GM23338 (cell line): ENCODE data around the gene CDKAL1. TPM values are rescaled to one million over a fixed set of nuclear protein-coding genes. Genes with fewer than 3 reads are reported as not detected.

Experiments used
- ATAC-seq: fragments of 200-7000 bp; cut with Tn5 transposase; 3 replicates; pipeline ENCODE4 v1.9.1; 2020
- DNase-seq: peaks from one replicate; pipeline ENCODE4 v3.0.0-alpha.2; 2015; ENCODE audit warnings: low spot score
- H2AFZ ChIP-seq: fragments of 200-600 bp; sonication (generic); 2 replicates; pipeline ENCODE4 v1.8.0; 2016; ENCODE audit warnings: antibody characterized with exemption, mild to moderate bottlenecking, moderate library complexity
- H3F3A ChIP-seq: fragments of 200-600 bp; sonication (generic); replicated peaks from 2 replicates; pipeline ENCODE4 v1.8.0; 2017; ENCODE audit warnings: antibody characterized with exemption, mixed run types, low read depth
- H3K27ac ChIP-seq: fragments of 200-600 bp; sonication (generic); 2 replicates; pipeline ENCODE4 v1.6.1; 2016; ENCODE audit warnings: low read depth
- H3K27me3 ChIP-seq: fragments of 200-600 bp; sonication (generic); 2 replicates; pipeline ENCODE4 v1.8.0; 2016; ENCODE audit warnings: mild to moderate bottlenecking, mixed run types, moderate library complexity; ENCODE audit not compliant: insufficient read depth
- H3K36me3 ChIP-seq: fragments of 200-600 bp; sonication (generic); 2 replicates; pipeline ENCODE4 v1.8.0; 2016; ENCODE audit warnings: mild to moderate bottlenecking; ENCODE audit not compliant: insufficient read depth
- H3K4me1 ChIP-seq: fragments of 200-600 bp; sonication (generic); 2 replicates; pipeline ENCODE4 v1.8.0; 2016; ENCODE audit warnings: mild to moderate bottlenecking, moderate library complexity; ENCODE audit not compliant: insufficient read depth
- H3K4me2 ChIP-seq: fragments of 200-600 bp; sonication (generic); 2 replicates; pipeline ENCODE4 v1.7.1; 2017; ENCODE audit warnings: mixed run types
- H3K4me3 ChIP-seq: fragments of 200-600 bp; sonication (generic); 2 replicates; pipeline ENCODE4 v1.6.1; 2016; ENCODE audit warnings: mixed run types
- H3K79me2 ChIP-seq: fragments of 200-600 bp; sonication (generic); replicated peaks from 2 replicates; pipeline ENCODE4 v1.8.0; 2017; ENCODE audit warnings: mild to moderate bottlenecking; ENCODE audit not compliant: insufficient read depth
- H3K9me2 ChIP-seq: fragments of 200-600 bp; sonication (generic); 2 replicates; pipeline ENCODE4 v1.8.0; 2017; ENCODE audit not compliant: insufficient read depth
- H4K20me1 ChIP-seq: fragments of 200-600 bp; sonication (generic); replicated peaks from 2 replicates; pipeline ENCODE4 v1.8.0; 2017; ENCODE audit warnings: mild to moderate bottlenecking; ENCODE audit not compliant: insufficient read depth
- H3K27ac Mint-ChIP-seq: 2 replicates; pipeline ENCODE4 v1.8.0; 2020; ENCODE audit warnings: inconsistent platforms, mild to moderate bottlenecking, moderate library complexity, mixed read lengths
- H3K27me3 Mint-ChIP-seq: 3 replicates; pipeline ENCODE4 v1.8.0; 2022; ENCODE audit warnings: low read depth, mild to moderate bottlenecking, moderate library complexity, mixed read lengths, inconsistent platforms; ENCODE audit not compliant: insufficient read depth, poor library complexity
- H3K36me3 Mint-ChIP-seq: 3 replicates; pipeline ENCODE4 v1.8.0; 2021; ENCODE audit warnings: low read depth, mild to moderate bottlenecking, inconsistent platforms, moderate library complexity, mixed read lengths
- H3K4me1 Mint-ChIP-seq: 3 replicates; pipeline ENCODE4 v1.8.0; 2020; ENCODE audit warnings: mild to moderate bottlenecking, inconsistent platforms, mixed read lengths
- H3K4me3 Mint-ChIP-seq: 3 replicates; pipeline ENCODE4 v1.8.0; 2021; ENCODE audit warnings: moderate library complexity, mild to moderate bottlenecking, inconsistent platforms, mixed read lengths
- H3K9me3 Mint-ChIP-seq: 3 replicates; pipeline ENCODE4 v1.8.0; 2020; ENCODE audit warnings: moderate library complexity, mild to moderate bottlenecking, inconsistent platforms, mixed read lengths
- CREB1 ChIP-seq: fragments of 250-450 bp; sonication (Bioruptor Pico); IDR thresholded peaks from 2 replicates; pipeline ENCODE4 v1.5.0; 2020; ENCODE audit warnings: low read depth, mild to moderate bottlenecking, moderate library complexity
- EZH2 ChIP-seq: fragments of 200-600 bp; sonication (generic); IDR thresholded peaks from one replicate; pipeline ENCODE4 v1.8.0; 2017; ENCODE audit warnings: antibody characterized with exemption, mild to moderate bottlenecking, low read depth; ENCODE audit not compliant: unreplicated experiment
- EZH2phosphoT487 ChIP-seq: fragments of 200-600 bp; sonication (generic); IDR thresholded peaks from one replicate; pipeline ENCODE4 v1.8.1; 2018; ENCODE audit warnings: antibody characterized with exemption; ENCODE audit not compliant: unreplicated experiment
- JUNB ChIP-seq: IDR thresholded peaks from one replicate; pipeline ENCODE4 v1.6.1; 2016; ENCODE audit warnings: antibody characterized with exemption; ENCODE audit not compliant: unreplicated experiment
- NANOG ChIP-seq: IDR thresholded peaks from 2 replicates; pipeline ENCODE4 v1.6.1; 2016; ENCODE audit warnings: antibody characterized with exemption, borderline replicate concordance
- POLR2AphosphoS5 ChIP-seq: IDR thresholded peaks from 2 replicates; pipeline ENCODE4 v1.6.1; 2016; ENCODE audit warnings: antibody characterized with exemption, low read depth
- ZNF114 ChIP-seq: fragments of 250-450 bp; sonication (Bioruptor Pico); IDR thresholded peaks from 2 replicates; pipeline ENCODE4 v1.5.0; 2020; ENCODE audit warnings: mild to moderate bottlenecking, moderate library complexity
- ZNF331 ChIP-seq: fragments of 250-450 bp; sonication (Bioruptor Pico); IDR thresholded peaks from 2 replicates; pipeline ENCODE4 v1.5.0; 2020; ENCODE audit warnings: low read depth, mild to moderate bottlenecking, moderate library complexity
- polyA plus RNA-seq: library from polyadenylated mRNA; unstranded; fragments of >200 nt; fragmentation: Nextera tagmentation; extraction: Ambion mirVana; gene quantifications from 2 replicates; pipeline ENCODE4 v1.2.1, GENCODE V29; 2016
- total RNA-seq: library from RNA; depleted of rRNA; stranded (reverse); fragments of >200 nt; shearing (Covaris generic); gene quantifications from 2 replicates; pipeline ENCODE4 v1.2.3, GENCODE V29; 2014
- TF ChIP-seq, protein P1 (sequence below): fragments of 250-450 bp; sonication (Bioruptor Pico); IDR thresholded peaks from 2 replicates; pipeline ENCODE4 v1.5.0; 2020; ENCODE audit warnings: mild to moderate bottlenecking, moderate library complexity
- TF ChIP-seq, protein P2 (sequence below): IDR thresholded peaks from one replicate; pipeline ENCODE4 v1.6.1; 2018; ENCODE audit warnings: antibody characterized with exemption; ENCODE audit not compliant: unreplicated experiment
- TF ChIP-seq, protein P3 (sequence below), 2 experiments: fragments of 200-600 bp in 1 of 2; sonication (generic) in 1 of 2; conservative IDR thresholded peaks; 2 replicates each; pipeline versions ENCODE4 v1.5.1 to v1.6.1; 2016 to 2017; ENCODE audit warnings: antibody characterized with exemption in 2 of 2, low read depth in 2 of 2, mild to moderate bottlenecking in 2 of 2, moderate library complexity in 1 of 2

CDKAL1 gene
- total and polyA plus RNA-seq, 2 experiments from 2014 or later, result 17.8 to 35.0 TPM

DNA sequence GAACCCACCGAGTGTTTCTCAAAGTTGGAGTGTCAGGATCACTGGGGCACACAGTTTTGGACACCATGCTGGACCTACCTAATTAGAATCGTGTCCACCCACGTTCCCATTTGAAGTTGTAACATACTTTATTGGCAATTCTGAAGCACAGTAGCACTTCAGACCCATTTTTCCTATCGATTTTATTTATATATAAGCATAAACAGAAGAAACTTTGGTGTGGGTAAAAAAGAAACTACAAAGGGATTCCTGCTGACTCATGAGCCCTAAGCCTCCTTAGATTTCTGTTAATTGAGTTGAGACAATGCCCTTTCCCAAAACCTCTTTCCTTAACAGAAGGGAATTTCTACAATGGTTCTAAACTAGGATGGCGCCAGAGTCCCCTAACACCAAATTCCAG, 398.0 kb downstream of the CDKAL1 start:
- H4K20me1 ChIP-seq, result no peaks in the 10 kb centered on the region
- H3K36me3 ChIP-seq, result no peaks in the 10 kb centered on the region
- Mint-ChIP-seq H3K27ac (no peak overlapping the region), H3K9me3 (no peaks in the 10 kb centered on the region), H3K36me3 (no peaks in the 10 kb centered on the region), H3K27me3 (peaks cover 2% of the 10 kb centered on the region), H3K4me1 (peaks cover 11% of the 10 kb centered on the region), H3K4me3 (no peak overlapping the region)
- H3F3A ChIP-seq, result no peaks in the 10 kb centered on the region
- no peak overlapping the region for H2AFZ ChIP-seq
- DNase-seq (peak; percentile 24), ATAC-seq (peak; percentile 45; the same call in 2 of the 3 replicates)
- no peak overlapping the region for H3K4me3 ChIP-seq
- no peak overlapping the region for H3K4me2 ChIP-seq
- no peaks in the 10 kb centered on the region for H3K27me3 ChIP-seq
- no peaks in the 10 kb centered on the region; the same call in 1 of the 2 replicates for H3K9me2 ChIP-seq
- H3K27ac ChIP-seq, result no peak overlapping the region
- no peak for TF ChIP-seq NANOG
- TF ChIP-seq, protein P1, sequence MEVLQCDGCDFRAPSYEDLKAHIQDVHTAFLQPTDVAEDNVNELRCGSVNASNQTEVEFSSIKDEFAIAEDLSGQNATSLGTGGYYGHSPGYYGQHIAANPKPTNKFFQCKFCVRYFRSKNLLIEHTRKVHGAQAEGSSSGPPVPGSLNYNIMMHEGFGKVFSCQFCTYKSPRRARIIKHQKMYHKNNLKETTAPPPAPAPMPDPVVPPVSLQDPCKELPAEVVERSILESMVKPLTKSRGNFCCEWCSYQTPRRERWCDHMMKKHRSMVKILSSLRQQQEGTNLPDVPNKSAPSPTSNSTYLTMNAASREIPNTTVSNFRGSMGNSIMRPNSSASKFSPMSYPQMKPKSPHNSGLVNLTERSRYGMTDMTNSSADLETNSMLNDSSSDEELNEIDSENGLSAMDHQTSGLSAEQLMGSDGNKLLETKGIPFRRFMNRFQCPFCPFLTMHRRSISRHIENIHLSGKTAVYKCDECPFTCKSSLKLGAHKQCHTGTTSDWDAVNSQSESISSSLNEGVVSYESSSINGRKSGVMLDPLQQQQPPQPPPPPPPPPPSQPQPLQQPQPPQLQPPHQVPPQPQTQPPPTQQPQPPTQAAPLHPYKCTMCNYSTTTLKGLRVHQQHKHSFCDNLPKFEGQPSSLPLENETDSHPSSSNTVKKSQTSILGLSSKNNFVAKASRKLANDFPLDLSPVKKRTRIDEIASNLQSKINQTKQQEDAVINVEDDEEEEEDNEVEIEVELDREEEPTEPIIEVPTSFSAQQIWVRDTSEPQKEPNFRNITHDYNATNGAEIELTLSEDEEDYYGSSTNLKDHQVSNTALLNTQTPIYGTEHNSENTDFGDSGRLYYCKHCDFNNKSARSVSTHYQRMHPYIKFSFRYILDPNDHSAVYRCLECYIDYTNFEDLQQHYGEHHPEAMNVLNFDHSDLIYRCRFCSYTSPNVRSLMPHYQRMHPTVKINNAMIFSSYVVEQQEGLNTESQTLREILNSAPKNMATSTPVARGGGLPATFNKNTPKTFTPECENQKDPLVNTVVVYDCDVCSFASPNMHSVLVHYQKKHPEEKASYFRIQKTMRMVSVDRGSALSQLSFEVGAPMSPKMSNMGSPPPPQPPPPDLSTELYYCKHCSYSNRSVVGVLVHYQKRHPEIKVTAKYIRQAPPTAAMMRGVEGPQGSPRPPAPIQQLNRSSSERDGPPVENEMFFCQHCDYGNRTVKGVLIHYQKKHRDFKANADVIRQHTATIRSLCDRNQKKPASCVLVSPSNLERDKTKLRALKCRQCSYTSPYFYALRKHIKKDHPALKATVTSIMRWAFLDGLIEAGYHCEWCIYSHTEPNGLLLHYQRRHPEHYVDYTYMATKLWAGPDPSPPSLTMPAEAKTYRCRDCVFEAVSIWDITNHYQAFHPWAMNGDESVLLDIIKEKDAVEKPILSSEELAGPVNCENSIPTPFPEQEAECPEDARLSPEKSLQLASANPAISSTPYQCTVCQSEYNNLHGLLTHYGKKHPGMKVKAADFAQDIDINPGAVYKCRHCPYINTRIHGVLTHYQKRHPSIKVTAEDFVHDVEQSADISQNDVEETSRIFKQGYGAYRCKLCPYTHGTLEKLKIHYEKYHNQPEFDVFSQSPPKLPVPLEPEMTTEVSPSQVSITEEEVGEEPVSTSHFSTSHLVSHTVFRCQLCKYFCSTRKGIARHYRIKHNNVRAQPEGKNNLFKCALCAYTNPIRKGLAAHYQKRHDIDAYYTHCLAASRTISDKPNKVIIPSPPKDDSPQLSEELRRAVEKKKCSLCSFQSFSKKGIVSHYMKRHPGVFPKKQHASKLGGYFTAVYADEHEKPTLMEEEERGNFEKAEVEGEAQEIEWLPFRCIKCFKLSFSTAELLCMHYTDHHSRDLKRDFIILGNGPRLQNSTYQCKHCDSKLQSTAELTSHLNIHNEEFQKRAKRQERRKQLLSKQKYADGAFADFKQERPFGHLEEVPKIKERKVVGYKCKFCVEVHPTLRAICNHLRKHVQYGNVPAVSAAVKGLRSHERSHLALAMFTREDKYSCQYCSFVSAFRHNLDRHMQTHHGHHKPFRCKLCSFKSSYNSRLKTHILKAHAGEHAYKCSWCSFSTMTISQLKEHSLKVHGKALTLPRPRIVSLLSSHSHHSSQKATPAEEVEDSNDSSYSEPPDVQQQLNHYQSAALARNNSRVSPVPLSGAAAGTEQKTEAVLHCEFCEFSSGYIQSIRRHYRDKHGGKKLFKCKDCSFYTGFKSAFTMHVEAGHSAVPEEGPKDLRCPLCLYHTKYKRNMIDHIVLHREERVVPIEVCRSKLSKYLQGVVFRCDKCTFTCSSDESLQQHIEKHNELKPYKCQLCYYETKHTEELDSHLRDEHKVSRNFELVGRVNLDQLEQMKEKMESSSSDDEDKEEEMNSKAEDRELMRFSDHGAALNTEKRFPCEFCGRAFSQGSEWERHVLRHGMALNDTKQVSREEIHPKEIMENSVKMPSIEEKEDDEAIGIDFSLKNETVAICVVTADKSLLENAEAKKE (CRISPR knock-in tag), result no peak
- TF ChIP-seq, protein P2, sequence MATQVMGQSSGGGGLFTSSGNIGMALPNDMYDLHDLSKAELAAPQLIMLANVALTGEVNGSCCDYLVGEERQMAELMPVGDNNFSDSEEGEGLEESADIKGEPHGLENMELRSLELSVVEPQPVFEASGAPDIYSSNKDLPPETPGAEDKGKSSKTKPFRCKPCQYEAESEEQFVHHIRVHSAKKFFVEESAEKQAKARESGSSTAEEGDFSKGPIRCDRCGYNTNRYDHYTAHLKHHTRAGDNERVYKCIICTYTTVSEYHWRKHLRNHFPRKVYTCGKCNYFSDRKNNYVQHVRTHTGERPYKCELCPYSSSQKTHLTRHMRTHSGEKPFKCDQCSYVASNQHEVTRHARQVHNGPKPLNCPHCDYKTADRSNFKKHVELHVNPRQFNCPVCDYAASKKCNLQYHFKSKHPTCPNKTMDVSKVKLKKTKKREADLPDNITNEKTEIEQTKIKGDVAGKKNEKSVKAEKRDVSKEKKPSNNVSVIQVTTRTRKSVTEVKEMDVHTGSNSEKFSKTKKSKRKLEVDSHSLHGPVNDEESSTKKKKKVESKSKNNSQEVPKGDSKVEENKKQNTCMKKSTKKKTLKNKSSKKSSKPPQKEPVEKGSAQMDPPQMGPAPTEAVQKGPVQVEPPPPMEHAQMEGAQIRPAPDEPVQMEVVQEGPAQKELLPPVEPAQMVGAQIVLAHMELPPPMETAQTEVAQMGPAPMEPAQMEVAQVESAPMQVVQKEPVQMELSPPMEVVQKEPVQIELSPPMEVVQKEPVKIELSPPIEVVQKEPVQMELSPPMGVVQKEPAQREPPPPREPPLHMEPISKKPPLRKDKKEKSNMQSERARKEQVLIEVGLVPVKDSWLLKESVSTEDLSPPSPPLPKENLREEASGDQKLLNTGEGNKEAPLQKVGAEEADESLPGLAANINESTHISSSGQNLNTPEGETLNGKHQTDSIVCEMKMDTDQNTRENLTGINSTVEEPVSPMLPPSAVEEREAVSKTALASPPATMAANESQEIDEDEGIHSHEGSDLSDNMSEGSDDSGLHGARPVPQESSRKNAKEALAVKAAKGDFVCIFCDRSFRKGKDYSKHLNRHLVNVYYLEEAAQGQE, result no peak
- no peak for TF ChIP-seq EZH2
- TF ChIP-seq CREB1 (CRISPR knock-in tag), result no peak
- no peak for TF ChIP-seq EZH2phosphoT487
- TF ChIP-seq JUNB, result no peak
- TF ChIP-seq POLR2AphosphoS5, result no peak
- no peak for TF ChIP-seq ZNF331
- TF ChIP-seq, protein P3, sequence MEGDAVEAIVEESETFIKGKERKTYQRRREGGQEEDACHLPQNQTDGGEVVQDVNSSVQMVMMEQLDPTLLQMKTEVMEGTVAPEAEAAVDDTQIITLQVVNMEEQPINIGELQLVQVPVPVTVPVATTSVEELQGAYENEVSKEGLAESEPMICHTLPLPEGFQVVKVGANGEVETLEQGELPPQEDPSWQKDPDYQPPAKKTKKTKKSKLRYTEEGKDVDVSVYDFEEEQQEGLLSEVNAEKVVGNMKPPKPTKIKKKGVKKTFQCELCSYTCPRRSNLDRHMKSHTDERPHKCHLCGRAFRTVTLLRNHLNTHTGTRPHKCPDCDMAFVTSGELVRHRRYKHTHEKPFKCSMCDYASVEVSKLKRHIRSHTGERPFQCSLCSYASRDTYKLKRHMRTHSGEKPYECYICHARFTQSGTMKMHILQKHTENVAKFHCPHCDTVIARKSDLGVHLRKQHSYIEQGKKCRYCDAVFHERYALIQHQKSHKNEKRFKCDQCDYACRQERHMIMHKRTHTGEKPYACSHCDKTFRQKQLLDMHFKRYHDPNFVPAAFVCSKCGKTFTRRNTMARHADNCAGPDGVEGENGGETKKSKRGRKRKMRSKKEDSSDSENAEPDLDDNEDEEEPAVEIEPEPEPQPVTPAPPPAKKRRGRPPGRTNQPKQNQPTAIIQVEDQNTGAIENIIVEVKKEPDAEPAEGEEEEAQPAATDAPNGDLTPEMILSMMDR (conservative IDR thresholded peaks at IDR 0.05; ENCODE audit: low read depth in 2 of 2), result no peak
- no peak for TF ChIP-seq ZNF114
- H3K4me1 ChIP-seq, result peaks cover 7% of the 10 kb centered on the region; the same call in 1 of the 2 replicates
- no peaks in the 10 kb centered on the region for H3K79me2 ChIP-seq
